ENCODE data around the gene EFTUD2. TPM values are rescaled to one million over a fixed set of nuclear protein-coding genes. Genes with fewer than 3 reads are reported as not detected.

Gene EFTUD2
- total and polyA plus RNA-seq, 2 donors (not counting 1 experiment from before 2014, with no cell fraction given), result 43.2 to 133 TPM

GRCh38 chr17:44930667-44931066 lies 31.4 kb upstream of the EFTUD2 start:
- no peaks in the 10 kb centered on the region for H4K20me1 ChIP-seq (ENCODE audit: control insufficient read depth, insufficient read depth, low read length, poor library complexity, severe bottlenecking)
- no peak overlapping the region for H3K4me3 ChIP-seq (ENCODE audit: control extremely low read depth in 1 of 5, extremely low read depth in 1 of 5, insufficient read depth in 1 of 5, low read depth in 2 of 5, low read length in 4 of 5)
- ChIA-PET POLR2A (no interaction called here), CTCF (no interaction called here)
- Mint-ChIP-seq H3K4me3 (no peak overlapping the region), H3K27ac (no peak overlapping the region), H3K9me3 (ENCODE audit: insufficient read depth) (no peaks in the 10 kb centered on the region), H3K4me1 (no peaks in the 10 kb centered on the region), H3K27me3 (no peaks in the 10 kb centered on the region)
- 95% methylated on average over 2 of the region's 6 CpGs for WGBS (ENCODE audit: insufficient coverage)
- H3K79me2 ChIP-seq (ENCODE audit: control insufficient read depth, insufficient read depth, low read length), result no peaks in the 10 kb centered on the region
- H3K9me3 ChIP-seq (ENCODE audit: control extremely low read depth in 1 of 3, control insufficient read depth in 2 of 3, insufficient read depth in 1 of 3, low read length in 2 of 3), result no peaks in the 10 kb centered on the region
- no peaks in the 10 kb centered on the region for H3K36me3 ChIP-seq (replicated peaks in 1 of 2; ENCODE audit: control extremely low read depth in 1 of 2, control insufficient read depth in 1 of 2, extremely low read depth in 1 of 2, insufficient read depth in 2 of 2, low read length in 1 of 2)
- ATAC-seq (ENCODE audit: low read depth), result no peak
- no peak for TF ChIP-seq EZH2 (IDR thresholded peaks at IDR 0.05; ENCODE audit: borderline replicate concordance, insufficient read depth, low read depth, low read length, poor library complexity, severe bottlenecking)
- TF ChIP-seq CTCF (IDR thresholded peaks at IDR 0.05), result no peak
- H3K4me2 ChIP-seq (replicated peaks; ENCODE audit: low read depth, low read length, poor library complexity, severe bottlenecking), result no peak overlapping the region
- H3K9ac ChIP-seq (ENCODE audit: low read length), result no peak overlapping the region
- no peak overlapping the region for H3K27ac ChIP-seq (ENCODE audit: low read length in 2 of 2)
- no peak overlapping the region for H2AFZ ChIP-seq (ENCODE audit: insufficient read depth, low read depth, low read length, poor library complexity, severe bottlenecking)
- no peaks in the 10 kb centered on the region for H3K27me3 ChIP-seq (replicated peaks in 1 of 4; ENCODE audit: control extremely low read depth in 1 of 4, control insufficient read depth in 3 of 4, insufficient read depth in 4 of 4, low read length in 3 of 4)
- intact Hi-C loops (cut with micrococcal nuclease), result no loop called here
- H3K4me1 ChIP-seq (ENCODE audit: control insufficient read depth in 2 of 2, insufficient read depth in 2 of 2, low read length in 2 of 2), result no peaks in the 10 kb centered on the region
- DNase-seq, result no peak

GRCh38 chr17:44928950-44929720 lies 29.9 kb upstream of the EFTUD2 start:
- 100% methylated on average over 6 of the region's 7 CpGs for WGBS (ENCODE audit: insufficient coverage)
- H3K9ac ChIP-seq (ENCODE audit: low read length), result no peak overlapping the region
- H3K27me3 ChIP-seq (replicated peaks in 1 of 4; ENCODE audit: control extremely low read depth in 1 of 4, control insufficient read depth in 3 of 4, insufficient read depth in 4 of 4, low read length in 3 of 4), result no peaks in the 10 kb centered on the region
- ChIA-PET CTCF (no interaction called here), POLR2A (no interaction called here)
- intact Hi-C loops (cut with micrococcal nuclease), result no loop called here
- H4K20me1 ChIP-seq (ENCODE audit: control insufficient read depth, insufficient read depth, low read length, poor library complexity, severe bottlenecking), result no peaks in the 10 kb centered on the region
- H3K4me1 ChIP-seq (ENCODE audit: control insufficient read depth in 2 of 2, insufficient read depth in 2 of 2, low read length in 2 of 2), result no peaks in the 10 kb centered on the region
- no peaks in the 10 kb centered on the region for H3K79me2 ChIP-seq (ENCODE audit: control insufficient read depth, insufficient read depth, low read length)
- Mint-ChIP-seq H3K27me3 (no peaks in the 10 kb centered on the region), H3K4me3 (no peak overlapping the region), H3K27ac (no peak overlapping the region), H3K9me3 (ENCODE audit: insufficient read depth) (no peaks in the 10 kb centered on the region), H3K4me1 (no peaks in the 10 kb centered on the region)
- no peak overlapping the region for H2AFZ ChIP-seq (ENCODE audit: insufficient read depth, low read depth, low read length, poor library complexity, severe bottlenecking)
- H3K4me3 ChIP-seq (ENCODE audit: control extremely low read depth in 1 of 5, extremely low read depth in 1 of 5, insufficient read depth in 1 of 5, low read depth in 2 of 5, low read length in 4 of 5), result no peak overlapping the region
- no peaks in the 10 kb centered on the region for H3K36me3 ChIP-seq (replicated peaks in 1 of 2; ENCODE audit: control extremely low read depth in 1 of 2, control insufficient read depth in 1 of 2, extremely low read depth in 1 of 2, insufficient read depth in 2 of 2, low read length in 1 of 2)
- no peak overlapping the region for H3K4me2 ChIP-seq (replicated peaks; ENCODE audit: low read depth, low read length, poor library complexity, severe bottlenecking)
- TF ChIP-seq CTCF (IDR thresholded peaks at IDR 0.05) (no peak), EZH2 (IDR thresholded peaks at IDR 0.05; ENCODE audit: borderline replicate concordance, insufficient read depth, low read depth, low read length, poor library complexity, severe bottlenecking) (no peak)
- DNase-seq (no peak), ATAC-seq (ENCODE audit: low read depth) (no peak)
- no peaks in the 10 kb centered on the region for H3K9me3 ChIP-seq (ENCODE audit: control extremely low read depth in 1 of 3, control insufficient read depth in 2 of 3, insufficient read depth in 1 of 3, low read length in 2 of 3)
- H3K27ac ChIP-seq (ENCODE audit: low read length in 2 of 2), result no peak overlapping the region

Measured in B cell (primary cell).